ENCODE results near the gene DPYSL4.

Gene DPYSL4

DNA sequence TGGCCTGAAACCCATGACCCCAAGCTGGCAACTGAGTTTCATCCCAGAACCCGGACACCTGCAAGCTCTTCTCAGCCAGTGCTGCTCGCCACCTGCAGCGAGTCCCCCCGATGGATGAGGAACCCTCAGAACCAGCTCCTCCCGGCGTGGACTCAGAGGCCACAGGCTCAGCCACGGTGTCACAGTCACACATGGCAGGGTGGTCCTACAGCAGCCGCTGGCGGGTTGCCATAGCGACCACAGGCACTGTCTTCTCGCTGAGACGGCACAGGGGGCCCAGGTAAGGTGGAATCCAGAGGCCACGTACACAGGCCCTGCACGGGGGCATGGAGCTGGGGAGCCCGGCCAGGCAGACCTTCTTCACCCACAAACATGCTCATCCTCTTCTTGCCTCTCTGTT is 53.4 kb downstream of the DPYSL4 start:
- peaks cover 13% of the 10 kb centered on the region for H3K4me1 ChIP-seq (ENCODE audit: insufficient read depth, insufficient read length)

GRCh38 chr10:132240581-132240980 is 53.8 kb downstream of the DPYSL4 start:
- no peak for TF ChIP-seq SUZ12 (IDR thresholded peaks at IDR 0.05; ENCODE audit: extremely low read depth, insufficient read depth, insufficient read length)
- TF ChIP-seq YY1 (IDR thresholded peaks at IDR 0.05; ENCODE audit: insufficient read depth, insufficient read length) = no peak
- no peak for TF ChIP-seq ZNF274 (IDR thresholded peaks at IDR 0.05; ENCODE audit: low read depth, low read length)
- H3K9ac ChIP-seq (ENCODE audit: insufficient read length, low read depth) = no peak overlapping the region
- no peaks in the 10 kb centered on the region for H3K27me3 ChIP-seq (ENCODE audit: insufficient read depth, insufficient read length)
- no peak for DNase-seq (ENCODE audit: low read depth, low spot score)
- H3K9me3 ChIP-seq (ENCODE audit: insufficient read depth, low read length) = no peaks in the 10 kb centered on the region
- peaks cover 13% of the 10 kb centered on the region for H3K4me1 ChIP-seq (ENCODE audit: insufficient read depth, insufficient read length)
- no peak overlapping the region for H3K4me3 ChIP-seq (ENCODE audit: insufficient read length, low read depth)
- no peaks in the 10 kb centered on the region for H3K36me3 ChIP-seq (ENCODE audit: insufficient read depth, insufficient read length, low read length)

More for the DNA sequence above, 53.4 kb downstream of the DPYSL4 start:
- DNase-seq (ENCODE audit: low read depth, low spot score) = no peak
- no peak overlapping the region for H3K9ac ChIP-seq (ENCODE audit: insufficient read length, low read depth)
- no peaks in the 10 kb centered on the region for H3K27me3 ChIP-seq (ENCODE audit: insufficient read depth, insufficient read length)
- TF ChIP-seq YY1 (IDR thresholded peaks at IDR 0.05; ENCODE audit: insufficient read depth, insufficient read length) (no peak), ZNF274 (IDR thresholded peaks at IDR 0.05; ENCODE audit: low read depth, low read length) (no peak), SUZ12 (IDR thresholded peaks at IDR 0.05; ENCODE audit: extremely low read depth, insufficient read depth, insufficient read length) (no peak)
- H3K4me3 ChIP-seq (ENCODE audit: insufficient read length, low read depth) = no peak overlapping the region
- no peaks in the 10 kb centered on the region for H3K36me3 ChIP-seq (ENCODE audit: insufficient read depth, insufficient read length, low read length)
- no peaks in the 10 kb centered on the region for H3K9me3 ChIP-seq (ENCODE audit: insufficient read depth, low read length)

DNA sequence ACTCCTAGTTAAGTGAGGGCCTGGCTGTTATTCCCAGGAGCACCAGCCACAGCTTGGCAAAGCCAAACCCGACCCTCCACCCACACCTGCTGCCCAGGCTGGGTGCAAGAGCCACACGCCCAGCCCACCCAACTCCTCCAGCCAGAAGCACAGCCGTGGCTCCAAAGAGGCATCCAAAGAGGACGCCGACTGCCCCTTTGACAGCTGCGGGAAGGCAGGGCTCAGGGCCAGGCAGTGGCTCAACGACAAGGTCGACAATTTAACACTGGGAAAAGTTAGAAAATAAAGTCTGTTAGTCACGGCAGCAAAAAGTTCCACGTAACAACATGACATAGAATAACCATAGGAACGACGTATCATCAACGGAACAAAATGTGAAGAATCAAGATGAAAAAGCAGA is 54.3 kb downstream of the DPYSL4 start:
- TF ChIP-seq SUZ12 (IDR thresholded peaks at IDR 0.05; ENCODE audit: extremely low read depth, insufficient read depth, insufficient read length) (no peak), YY1 (IDR thresholded peaks at IDR 0.05; ENCODE audit: insufficient read depth, insufficient read length) (no peak), ZNF274 (IDR thresholded peaks at IDR 0.05; ENCODE audit: low read depth, low read length) (no peak)
- DNase-seq (ENCODE audit: low read depth, low spot score) = no peak
- H3K4me1 ChIP-seq (ENCODE audit: insufficient read depth, insufficient read length) = peaks cover 13% of the 10 kb centered on the region

DNA sequence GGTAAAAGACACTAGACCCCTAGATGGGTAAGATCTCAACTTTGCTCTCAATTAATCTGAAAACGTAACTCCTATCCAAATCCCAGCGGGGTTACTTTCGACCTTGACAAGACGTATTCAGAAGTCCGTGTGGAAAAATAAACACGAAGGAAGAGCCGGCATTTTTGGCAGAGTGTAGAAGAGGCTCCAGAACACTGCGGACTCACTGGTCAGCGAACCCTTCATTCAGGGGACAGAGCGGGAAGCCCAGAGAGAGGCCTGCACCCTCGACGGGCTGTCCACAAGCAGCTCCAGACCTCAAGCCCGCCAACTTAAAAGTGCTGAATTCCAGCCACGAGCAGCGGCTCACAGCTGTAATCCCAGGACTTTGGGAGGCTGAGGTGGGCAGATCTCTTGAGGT is 54.7 kb downstream of the DPYSL4 start:
- Histone ChIP-seq H3K4me1 (ENCODE audit: insufficient read depth, insufficient read length) (peaks cover 13% of the 10 kb centered on the region), H3K27me3 (ENCODE audit: insufficient read depth, insufficient read length) (no peaks in the 10 kb centered on the region)

More for the DNA sequence above, 54.3 kb downstream of the DPYSL4 start:
- H3K9me3 ChIP-seq (ENCODE audit: insufficient read depth, low read length) = no peaks in the 10 kb centered on the region
- H3K4me3 ChIP-seq (ENCODE audit: insufficient read length, low read depth) = no peak overlapping the region
- no peaks in the 10 kb centered on the region for H3K36me3 ChIP-seq (ENCODE audit: insufficient read depth, insufficient read length, low read length)
- no peaks in the 10 kb centered on the region for H3K27me3 ChIP-seq (ENCODE audit: insufficient read depth, insufficient read length)
- no peak overlapping the region for H3K9ac ChIP-seq (ENCODE audit: insufficient read length, low read depth)

DNA sequence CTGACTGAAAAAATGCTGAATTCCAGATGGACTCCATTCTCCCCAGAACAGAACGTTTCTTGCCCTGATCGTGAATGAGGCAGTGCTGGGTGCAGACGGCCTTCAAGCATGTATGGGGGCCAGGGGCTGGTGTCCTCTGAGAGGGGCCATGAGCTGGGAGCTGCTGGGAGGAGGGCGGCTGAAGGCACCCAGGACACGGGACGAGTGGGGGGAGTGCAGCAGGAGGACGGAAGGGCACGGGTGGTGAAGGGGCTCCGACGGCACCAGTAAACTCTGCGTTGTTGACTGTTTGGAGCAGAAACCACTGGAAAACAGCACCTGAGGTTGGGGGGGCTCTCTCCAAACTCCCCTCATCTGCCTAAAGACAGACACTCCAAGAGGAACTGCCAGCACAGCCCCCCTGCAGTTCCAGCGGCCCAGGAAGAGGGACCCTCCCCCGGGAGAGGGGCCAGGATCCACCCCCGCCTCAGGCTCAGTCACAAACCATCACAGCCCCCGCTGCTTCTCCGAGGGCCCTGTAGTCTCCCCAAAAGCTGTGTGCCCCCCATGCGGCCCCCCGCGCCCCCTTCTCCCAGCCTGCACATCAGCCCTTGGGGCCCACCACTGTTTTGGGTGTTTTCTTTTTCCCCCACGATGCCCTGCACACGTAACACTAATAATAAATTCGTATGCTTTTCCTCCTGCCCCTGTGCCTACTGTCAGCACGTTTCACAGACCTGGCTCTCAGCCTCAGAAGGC is 55.5 kb downstream of the DPYSL4 start:
- no peaks in the 10 kb centered on the region for H3K27me3 ChIP-seq (ENCODE audit: insufficient read depth, insufficient read length)
- no peaks in the 10 kb centered on the region for H3K36me3 ChIP-seq (ENCODE audit: insufficient read depth, insufficient read length, low read length)
- TF ChIP-seq SUZ12 (IDR thresholded peaks at IDR 0.05; ENCODE audit: extremely low read depth, insufficient read depth, insufficient read length) = no peak
- no peak for TF ChIP-seq YY1 (IDR thresholded peaks at IDR 0.05; ENCODE audit: insufficient read depth, insufficient read length)
- no peak for TF ChIP-seq ZNF274 (IDR thresholded peaks at IDR 0.05; ENCODE audit: low read depth, low read length)
- H3K4me3 ChIP-seq (ENCODE audit: insufficient read length, low read depth) = no peak overlapping the region
- no peak for DNase-seq (ENCODE audit: low read depth, low spot score)
- no peak overlapping the region for H3K9ac ChIP-seq (ENCODE audit: insufficient read length, low read depth)
- H3K9me3 ChIP-seq (ENCODE audit: insufficient read depth, low read length) = no peaks in the 10 kb centered on the region
- H3K4me1 ChIP-seq (ENCODE audit: insufficient read depth, insufficient read length) = peaks cover 13% of the 10 kb centered on the region

More for the DNA sequence above, 54.7 kb downstream of the DPYSL4 start:
- Histone ChIP-seq H3K4me3 (ENCODE audit: insufficient read length, low read depth) (no peak overlapping the region), H3K36me3 (ENCODE audit: insufficient read depth, insufficient read length, low read length) (no peaks in the 10 kb centered on the region), H3K9ac (ENCODE audit: insufficient read length, low read depth) (no peak overlapping the region), H3K9me3 (ENCODE audit: insufficient read depth, low read length) (no peaks in the 10 kb centered on the region)
- no peak for TF ChIP-seq SUZ12 (IDR thresholded peaks at IDR 0.05; ENCODE audit: extremely low read depth, insufficient read depth, insufficient read length)
- TF ChIP-seq YY1 (IDR thresholded peaks at IDR 0.05; ENCODE audit: insufficient read depth, insufficient read length) = no peak
- TF ChIP-seq ZNF274 (IDR thresholded peaks at IDR 0.05; ENCODE audit: low read depth, low read length) = no peak
- no peak for DNase-seq (ENCODE audit: low read depth, low spot score)

DNA sequence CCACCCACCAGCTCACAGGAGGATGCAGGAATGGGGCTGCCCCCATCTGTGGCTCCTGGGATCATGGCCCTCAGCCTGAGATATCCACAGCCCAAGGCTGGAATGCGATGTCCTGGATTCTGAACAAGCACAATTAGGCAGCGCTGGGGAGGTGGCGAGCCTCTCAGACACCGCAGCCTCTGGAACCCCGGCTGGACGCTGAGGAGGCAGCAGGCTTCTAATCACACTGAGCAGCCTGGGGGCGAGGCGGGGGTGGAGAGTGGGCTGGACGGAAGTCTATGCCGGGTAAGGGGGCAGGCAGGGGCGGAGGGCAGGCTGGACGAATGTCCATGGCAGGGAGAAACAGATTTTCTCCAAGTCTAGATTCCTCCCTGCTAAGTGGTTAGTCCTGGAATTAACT is 56.4 kb downstream of the DPYSL4 start:
- Histone ChIP-seq H3K9ac (ENCODE audit: insufficient read length, low read depth) (no peak overlapping the region), H3K36me3 (ENCODE audit: insufficient read depth, insufficient read length, low read length) (no peaks in the 10 kb centered on the region), H3K27me3 (ENCODE audit: insufficient read depth, insufficient read length) (no peaks in the 10 kb centered on the region), H3K4me3 (ENCODE audit: insufficient read length, low read depth) (no peak overlapping the region), H3K4me1 (ENCODE audit: insufficient read depth, insufficient read length) (peaks cover 10% of the 10 kb centered on the region), H3K9me3 (ENCODE audit: insufficient read depth, low read length) (no peaks in the 10 kb centered on the region)
- TF ChIP-seq SUZ12 (IDR thresholded peaks at IDR 0.05; ENCODE audit: extremely low read depth, insufficient read depth, insufficient read length) (no peak), ZNF274 (IDR thresholded peaks at IDR 0.05; ENCODE audit: low read depth, low read length) (no peak), YY1 (IDR thresholded peaks at IDR 0.05; ENCODE audit: insufficient read depth, insufficient read length) (no peak)
- DNase-seq (ENCODE audit: low read depth, low spot score) = no peak

DNA sequence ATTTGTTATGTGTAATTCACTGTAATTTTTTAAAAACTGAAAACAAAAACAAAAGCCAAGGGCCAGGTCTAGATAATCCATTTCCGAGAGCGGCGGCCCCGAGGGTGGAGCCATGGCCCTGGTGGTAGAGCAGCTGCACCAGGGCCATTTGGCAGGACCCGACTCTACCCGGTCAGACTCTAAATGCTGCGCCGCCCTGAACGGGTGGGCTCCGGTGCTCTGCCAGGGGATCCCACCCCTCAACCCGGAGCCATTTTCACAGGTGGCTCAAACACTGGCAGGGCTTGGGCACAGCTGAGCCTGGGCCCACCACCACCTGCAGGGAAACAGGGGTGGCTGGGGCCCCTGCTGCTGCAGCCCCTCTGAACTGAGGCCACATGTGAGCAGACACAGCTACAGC is 56.9 kb downstream of the DPYSL4 start:
- TF ChIP-seq YY1 (IDR thresholded peaks at IDR 0.05; ENCODE audit: insufficient read depth, insufficient read length) (no peak), SUZ12 (IDR thresholded peaks at IDR 0.05; ENCODE audit: extremely low read depth, insufficient read depth, insufficient read length) (no peak), ZNF274 (IDR thresholded peaks at IDR 0.05; ENCODE audit: low read depth, low read length) (no peak)
- no peaks in the 10 kb centered on the region for H3K9me3 ChIP-seq (ENCODE audit: insufficient read depth, low read length)
- DNase-seq (ENCODE audit: low read depth, low spot score) = no peak
- no peaks in the 10 kb centered on the region for H3K27me3 ChIP-seq (ENCODE audit: insufficient read depth, insufficient read length)
- H3K36me3 ChIP-seq (ENCODE audit: insufficient read depth, insufficient read length, low read length) = no peaks in the 10 kb centered on the region
- H3K4me3 ChIP-seq (ENCODE audit: insufficient read length, low read depth) = no peak overlapping the region
- H3K9ac ChIP-seq (ENCODE audit: insufficient read length, low read depth) = no peak overlapping the region
- H3K4me1 ChIP-seq (ENCODE audit: insufficient read depth, insufficient read length) = peaks cover 6% of the 10 kb centered on the region
